Endothelial cell of umbilical vein (primary cell): ENCODE data around the gene ACAP2. TPM values are rescaled to one million over a fixed set of nuclear protein-coding genes. Genes with fewer than 3 reads are reported as not detected.

Source experiments
- BruUV-seq: library from RNA; stranded (reverse); fragments of 400-500 nt; replicated peaks from 2 replicates; lab custom pipeline; 2021; lab: Mats Ljungman, UMichigan
- CTCF ChIA-PET: fragments of 300-600, 350-600 bp; sonication (Branson Sonifier 250); formaldehyde crosslinking; loops from one replicate; lab custom pipeline; 2021; ENCODE audit warnings: antibody characterized with exemption, inconsistent platforms; lab: Charles Lee
- POLR2A ChIA-PET: fragments of 300-600, 350-600 bp; sonication (Branson Sonifier 250); formaldehyde crosslinking; loops from one replicate; lab custom pipeline; 2021; ENCODE audit warnings: antibody characterized with exemption, inconsistent platforms; lab: Charles Lee
- DNase-seq: peaks from one replicate; pipeline ENCODE4 v3.0.0-alpha.2; 2011; ENCODE audit warnings: low read depth, low spot score
- FAIRE-seq: peaks from 2 replicates; lab custom pipeline; 2011; peaks lifted over from hg19 to GRCh38; lab: Jason Lieb, UNC
- H2AFZ ChIP-seq: 2 replicates; pipeline ENCODE4 v1.6.0; 2012; ENCODE audit warnings: low read depth, low read length, control low read depth, inconsistent platforms
- H3K27ac ChIP-seq: 2 replicates; pipeline ENCODE4 v1.5.1; 2011; ENCODE audit warnings: low read depth, mild to moderate bottlenecking, control low read depth, low read length, moderate library complexity; ENCODE audit not compliant: insufficient read depth
- H3K27me3 ChIP-seq, 2 experiments: 2 replicates each; pipeline versions ENCODE4 v1.6.0 to v1.6.1; 2011; ENCODE audit warnings: low read length in 2 of 2, mixed read lengths in 1 of 2; ENCODE audit not compliant: control insufficient read depth in 2 of 2, insufficient read depth in 2 of 2
- H3K36me3 ChIP-seq, 2 experiments: 2 replicates in 1 of 2; 3 replicates in 1 of 2; pipeline ENCODE4 v1.5.1; 2011; ENCODE audit warnings: low read length in 2 of 2, mild to moderate bottlenecking in 1 of 2, moderate library complexity in 1 of 2; ENCODE audit not compliant: control insufficient read depth in 2 of 2, insufficient read depth in 2 of 2; ENCODE audit errors: extremely low read depth in 1 of 2
- H3K4me1 ChIP-seq: 3 replicates; pipeline ENCODE4 v1.5.1; 2011; ENCODE audit warnings: mild to moderate bottlenecking, low read length; ENCODE audit not compliant: control insufficient read depth, insufficient read depth; ENCODE audit errors: extremely low read depth
- H3K4me2 ChIP-seq: 2 replicates; pipeline ENCODE4 v1.6.1; 2011; ENCODE audit warnings: low read length, control low read depth, mixed read lengths; ENCODE audit not compliant: insufficient read depth
- H3K4me3 ChIP-seq, 3 experiments: fragments of 200-600 bp in 1 of 3; sonication (generic), shearing (Covaris generic) in 1 of 3; replicated peaks in 1 of 3; 2 replicates each; pipeline ENCODE4 v1.5.1; 2011 to 2016; ENCODE audit warnings: control low read depth in 3 of 3, low read length in 3 of 3, mild to moderate bottlenecking in 2 of 3, inconsistent platforms in 1 of 3, low read depth in 1 of 3, moderate library complexity in 1 of 3; ENCODE audit not compliant: insufficient read depth in 1 of 3
- H3K79me2 ChIP-seq: 2 replicates; pipeline ENCODE4 v1.6.0; 2012; ENCODE audit warnings: low read length, inconsistent platforms; ENCODE audit not compliant: control insufficient read depth, insufficient read depth
- H3K9ac ChIP-seq: replicated peaks from 2 replicates; pipeline ENCODE3; 2011; ENCODE audit warnings: low read length, control low read depth; ENCODE audit not compliant: insufficient read depth; ENCODE audit errors: extremely low read depth
- H3K9me1 ChIP-seq: replicated peaks from 3 replicates; pipeline ENCODE4 v1.6.0; 2011; ENCODE audit warnings: mild to moderate bottlenecking, low read length; ENCODE audit not compliant: control insufficient read depth, insufficient read depth; ENCODE audit errors: extremely low read depth
- H3K9me3 ChIP-seq: replicated peaks from 2 replicates; pipeline ENCODE4 v1.5.1; 2012; ENCODE audit warnings: low read length, inconsistent platforms; ENCODE audit not compliant: control insufficient read depth, insufficient read depth
- H4K20me1 ChIP-seq: replicated peaks from 2 replicates; pipeline ENCODE3; 2011; ENCODE audit warnings: mild to moderate bottlenecking, low read length; ENCODE audit not compliant: control insufficient read depth, insufficient read depth; ENCODE audit errors: extremely low read depth
- EZH2 ChIP-seq: IDR thresholded peaks from 2 replicates; pipeline ENCODE4 v1.6.1; 2012; ENCODE audit warnings: borderline replicate concordance, low read depth, mild to moderate bottlenecking, moderate library complexity, low read length, inconsistent platforms; ENCODE audit not compliant: severe bottlenecking
- FOS ChIP-seq: IDR thresholded peaks from 2 replicates; pipeline ENCODE4 v1.6.1; 2011; ENCODE audit warnings: mild to moderate bottlenecking, low read length, moderate library complexity, borderline replicate concordance; ENCODE audit not compliant: insufficient read depth
- JUN ChIP-seq: IDR thresholded peaks from 2 replicates; pipeline ENCODE4 v1.6.1; 2011; ENCODE audit warnings: borderline replicate concordance, low read depth; ENCODE audit not compliant: insufficient read length, insufficient read depth
- MYC ChIP-seq: IDR thresholded peaks from one replicate; pipeline ENCODE4 v1.6.1; 2011; ENCODE audit warnings: mild to moderate bottlenecking, low read depth, low read length
- POLR2A ChIP-seq: IDR thresholded peaks from 2 replicates; pipeline ENCODE4 v1.6.1; 2012; ENCODE audit warnings: low read depth, mild to moderate bottlenecking, control low read depth, low read length
- POLR2AphosphoS5 ChIP-seq: IDR thresholded peaks from 2 replicates; pipeline ENCODE4 v1.6.1; 2012; ENCODE audit warnings: low read depth, mild to moderate bottlenecking, control low read depth, low read length, moderate library complexity; ENCODE audit not compliant: insufficient read depth
- dilution Hi-C: fragments of 300-500 bp; cut with MboI; formaldehyde crosslinking; loops from one replicate; pipeline ENCODE4 v1.15.0; 2019; ENCODE audit warnings: low sequenced_read_pairs; ENCODE audit not compliant: extremely low pct_ligation_motif_present
- intact Hi-C: fragments of 100-400 bp; cut with micrococcal nuclease; formaldehyde crosslinking; loops from one replicate; pipeline ENCODE4 v1.10.0; 2022
- polyA plus RNA-seq, 4 experiments: library from polyadenylated mRNA; depleted of rRNA in 3 of 4; stranded (reverse) in 3 of 4; unstranded in 1 of 4; fragments of >200 nt; gene quantifications; 2 replicates each; pipeline versions ENCODE4 v1.2.1 to v1.2.3, GENCODE V29; 2011 to 2012; ENCODE audit warnings: missing spikeins in 1 of 4
- total RNA-seq: library from RNA; stranded (reverse); gene quantifications from 2 replicates; pipeline ENCODE4 v1.2.3, GENCODE V29; 2021
- TF ChIP-seq, protein P1 (sequence below), 2 donors: IDR thresholded peaks; 1 replicate in 1 of 2; 2 replicates in 1 of 2; pipeline ENCODE4 v1.5.1; 2011; ENCODE audit warnings: low read length in 2 of 2, mild to moderate bottlenecking in 2 of 2, moderate library complexity in 2 of 2, control low read depth in 1 of 2, inconsistent platforms in 1 of 2, low read depth in 1 of 2; ENCODE audit not compliant: insufficient read depth in 1 of 2; ENCODE audit errors: extremely low read depth in 1 of 2

Gene ACAP2
- total and polyA plus RNA-seq, 2 donors (not counting 3 experiments of a cell fraction or from before 2014, with no cell fraction given) = 13.6 to 36.9 TPM

DNA sequence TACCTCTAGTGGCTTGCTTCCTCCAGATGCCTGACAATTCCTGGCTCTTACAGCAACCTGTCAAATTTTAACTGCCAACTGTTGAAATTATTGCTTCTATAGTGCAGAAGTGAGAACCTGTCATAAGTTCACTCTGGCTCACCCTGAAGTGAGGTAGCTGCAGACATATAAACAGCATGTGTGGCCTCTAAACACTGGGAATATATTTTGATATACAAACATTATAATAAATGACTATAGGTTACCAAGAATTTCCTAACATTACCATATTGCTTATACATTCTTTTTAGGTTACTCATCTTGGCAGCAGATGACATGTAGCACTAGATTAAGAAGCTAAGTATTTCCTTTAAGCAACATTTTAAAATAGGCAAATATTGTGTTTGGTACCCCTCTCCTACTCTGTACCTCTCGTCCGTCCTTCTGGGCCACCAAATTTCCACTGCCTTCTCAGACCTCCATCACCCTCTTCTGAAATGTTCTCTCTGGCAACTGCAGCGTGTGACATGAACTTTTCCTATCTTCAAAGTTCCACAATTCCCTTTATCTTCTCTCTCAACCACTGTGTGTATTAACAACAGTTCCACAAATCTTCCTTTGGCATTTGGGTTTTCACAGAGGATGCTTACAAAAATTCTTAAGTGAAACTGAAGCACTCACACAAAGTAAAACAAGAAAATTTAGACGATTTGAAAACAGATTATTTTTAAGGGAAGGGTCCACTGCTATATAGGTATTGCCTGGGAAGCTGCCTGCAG is 156.5 kb downstream of the ACAP2 start:
- Histone ChIP-seq H3K9me1 (no peaks in the 10 kb centered on the region), H2AFZ (peak overlapping the region; percentile 38), H3K4me1 (peaks cover 15% of the 10 kb centered on the region), H3K4me2 (peak overlapping the region; percentile 72), H3K4me3 (no peak overlapping the region), H3K27me3 (no peaks in the 10 kb centered on the region), H3K9me3 (no peaks in the 10 kb centered on the region), H3K27ac (peak overlapping the region; percentile 35), H4K20me1 (no peaks in the 10 kb centered on the region), H3K79me2 (no peaks in the 10 kb centered on the region), H3K9ac (no peak overlapping the region), H3K36me3 (peaks cover 3% of the 10 kb centered on the region in 2 experiments)
- dilution Hi-C loops = no loop called here
- DNase-seq = peak; percentile 53
- ChIA-PET POLR2A (interaction anchor here (0.5 to 0.6 kb wide), 2 partner anchors 221 to 629 kb away, joined by 3 read pairs; no protein-coding TSS in a partner anchor), CTCF (interaction anchor here (1.2 to 2.8 kb wide), 6 partner anchors 11 to 26 kb away, joined by 3 to 17 read pairs (median 6); partner anchors contain the start of gene XXYLT1)
- TF ChIP-seq JUN (peak; percentile 53), MYC (no peak), EZH2 (no peak), POLR2A (no peak), FOS (peak; percentile 37)
- peak; percentile 60 for FAIRE-seq
- intact Hi-C loops = loop anchor here (2.0 kb wide), 1 partner anchor 27 kb away; no protein-coding TSS in a partner anchor
- BruUV-seq = no TSS peak

DNA sequence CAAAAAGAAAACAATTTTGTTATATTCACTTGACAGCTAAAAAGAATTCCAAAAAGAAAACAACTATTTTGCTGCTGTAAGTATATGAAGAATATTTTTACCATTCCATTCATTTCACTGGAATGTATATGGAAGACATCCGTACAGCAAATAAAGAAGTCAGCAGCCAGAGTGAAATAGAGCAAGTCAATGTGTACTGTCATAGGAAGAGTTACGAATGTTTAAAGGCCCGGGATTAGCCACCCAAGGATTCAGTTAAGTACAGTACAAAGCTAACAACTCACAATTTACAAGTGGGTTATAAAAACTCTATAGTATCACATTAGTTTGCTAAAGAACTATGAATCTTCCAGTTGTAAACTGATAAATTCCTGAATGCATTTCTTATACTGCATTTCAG is 157.4 kb downstream of the ACAP2 start:
- Histone ChIP-seq H3K79me2 (no peaks in the 10 kb centered on the region), H2AFZ (no peak overlapping the region), H3K9me3 (no peaks in the 10 kb centered on the region), H3K4me1 (peaks cover 15% of the 10 kb centered on the region), H3K4me2 (no peak overlapping the region), H3K9me1 (no peaks in the 10 kb centered on the region), H3K27me3 (no peaks in the 10 kb centered on the region), H3K36me3 (peaks cover 3% of the 10 kb centered on the region in 2 experiments), H3K27ac (no peak overlapping the region), H3K9ac (no peak overlapping the region), H3K4me3 (no peak overlapping the region), H4K20me1 (no peaks in the 10 kb centered on the region)
- DNase-seq (no peak), FAIRE-seq (no peak)
- dilution Hi-C loops (no loop called here), intact Hi-C loops (no loop called here)
- POLR2A ChIA-PET = no interaction called here
- TF ChIP-seq, protein P1, sequence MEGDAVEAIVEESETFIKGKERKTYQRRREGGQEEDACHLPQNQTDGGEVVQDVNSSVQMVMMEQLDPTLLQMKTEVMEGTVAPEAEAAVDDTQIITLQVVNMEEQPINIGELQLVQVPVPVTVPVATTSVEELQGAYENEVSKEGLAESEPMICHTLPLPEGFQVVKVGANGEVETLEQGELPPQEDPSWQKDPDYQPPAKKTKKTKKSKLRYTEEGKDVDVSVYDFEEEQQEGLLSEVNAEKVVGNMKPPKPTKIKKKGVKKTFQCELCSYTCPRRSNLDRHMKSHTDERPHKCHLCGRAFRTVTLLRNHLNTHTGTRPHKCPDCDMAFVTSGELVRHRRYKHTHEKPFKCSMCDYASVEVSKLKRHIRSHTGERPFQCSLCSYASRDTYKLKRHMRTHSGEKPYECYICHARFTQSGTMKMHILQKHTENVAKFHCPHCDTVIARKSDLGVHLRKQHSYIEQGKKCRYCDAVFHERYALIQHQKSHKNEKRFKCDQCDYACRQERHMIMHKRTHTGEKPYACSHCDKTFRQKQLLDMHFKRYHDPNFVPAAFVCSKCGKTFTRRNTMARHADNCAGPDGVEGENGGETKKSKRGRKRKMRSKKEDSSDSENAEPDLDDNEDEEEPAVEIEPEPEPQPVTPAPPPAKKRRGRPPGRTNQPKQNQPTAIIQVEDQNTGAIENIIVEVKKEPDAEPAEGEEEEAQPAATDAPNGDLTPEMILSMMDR (IDR thresholded peaks at IDR 0.05; ENCODE audit: extremely low read depth in 1 of 2, insufficient read depth in 1 of 2, low read depth in 1 of 2, low read length in 2 of 2) = no peak
- TF ChIP-seq POLR2A (no peak), POLR2AphosphoS5 (no peak)
- CTCF ChIA-PET = interaction anchor here (2.8 to 4.0 kb wide), 2 partner anchors 10 to 14 kb away, joined by 12 to 21 read pairs; partner anchors contain the start of gene XXYLT1
- BruUV-seq = no TSS peak
